Measurements from ENCODE around the gene TTC22.

The TTC22 gene

GRCh38 chr1:54795356-54795665, 5.8 kb downstream of the TTC22 start:
- ChIA-PET POLR2A (no interaction called here), CTCF (interaction anchor here (0.7 to 1.3 kb wide), 2 partner anchors 10 to 15 kb away, joined by 3 read pairs; no protein-coding TSS in a partner anchor)
- no peak overlapping the region for H3K4me3 ChIP-seq (ENCODE audit: low read depth, low read length)
- no peak for TF ChIP-seq CTCF (IDR thresholded peaks at IDR 0.05; ENCODE audit: insufficient read depth, low read length, missing control alignments)
- DNase-seq (ENCODE audit: low read depth, low spot score): no peak

GRCh38 chr1:54794451-54795355, 6.4 kb downstream of the TTC22 start:
- POLR2A ChIA-PET: no interaction called here
- TF ChIP-seq CTCF (IDR thresholded peaks at IDR 0.05; ENCODE audit: insufficient read depth, low read length, missing control alignments): no peak
- CTCF ChIA-PET: interaction anchor here (1.3 kb wide), 1 partner anchor 9 kb away, joined by 3 read pairs; no protein-coding TSS in a partner anchor
- no peak for DNase-seq (ENCODE audit: low read depth, low spot score)
- no peak overlapping the region for H3K4me3 ChIP-seq (ENCODE audit: low read depth, low read length)

DNA sequence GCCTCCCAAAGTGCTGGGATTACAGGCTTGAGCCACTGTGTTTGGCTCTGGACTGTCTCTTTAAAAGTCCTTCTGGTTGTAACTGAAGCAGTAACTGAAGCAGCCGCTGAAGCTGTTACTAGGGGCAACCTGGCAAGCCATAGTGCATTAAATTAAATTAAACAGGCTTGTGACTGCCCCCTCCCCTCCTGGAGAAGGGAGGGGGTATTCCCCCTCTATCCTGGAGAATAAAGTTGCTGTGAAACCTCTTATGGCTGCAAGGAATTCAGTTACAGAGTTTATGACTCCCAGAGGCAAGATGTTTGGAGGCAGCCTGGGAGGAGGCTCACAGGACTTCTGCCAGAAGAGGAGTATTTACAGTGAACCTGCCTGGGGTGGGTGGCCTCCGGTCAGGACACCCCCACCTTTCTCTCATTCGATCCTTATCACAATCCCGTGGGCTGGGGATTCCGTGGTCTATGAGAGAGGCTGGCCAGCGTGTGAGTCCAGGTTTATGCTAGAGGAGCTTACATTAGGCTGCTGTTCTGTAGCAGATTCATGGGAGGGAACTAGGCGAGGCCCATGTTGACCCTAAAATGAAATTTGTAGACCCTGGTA, 8.3 kb downstream of the TTC22 start:
- TF ChIP-seq CTCF (IDR thresholded peaks at IDR 0.05; ENCODE audit: insufficient read depth, low read length, missing control alignments): no peak
- POLR2A ChIA-PET: no interaction called here
- CTCF ChIA-PET: interaction anchor here (0.7 to 1.6 kb wide), 7 partner anchors 14 to 293 kb away, joined by 3 to 4 read pairs (median 3); no protein-coding TSS in a partner anchor
- no peak overlapping the region for H3K4me3 ChIP-seq (ENCODE audit: low read depth, low read length)
- no peak for DNase-seq (ENCODE audit: low read depth, low spot score)

- no peak for DNase-seq (ENCODE audit: low read depth, low spot score)
- H3K4me3 ChIP-seq (ENCODE audit: low read depth, low read length): no peak overlapping the region
- ChIA-PET CTCF (interaction anchor here (0.7 to 1.6 kb wide), 7 partner anchors 9 to 292 kb away, joined by 3 to 4 read pairs (median 3); partner anchors contain the start of gene TTC22), POLR2A (no interaction called here)
- peak; percentile 22 for TF ChIP-seq CTCF (IDR thresholded peaks at IDR 0.05; ENCODE audit: insufficient read depth, low read length, missing control alignments)
These were observed 9.1 kb downstream of the TTC22 start for GRCh38 chr1:54791880-54792522.

DNA sequence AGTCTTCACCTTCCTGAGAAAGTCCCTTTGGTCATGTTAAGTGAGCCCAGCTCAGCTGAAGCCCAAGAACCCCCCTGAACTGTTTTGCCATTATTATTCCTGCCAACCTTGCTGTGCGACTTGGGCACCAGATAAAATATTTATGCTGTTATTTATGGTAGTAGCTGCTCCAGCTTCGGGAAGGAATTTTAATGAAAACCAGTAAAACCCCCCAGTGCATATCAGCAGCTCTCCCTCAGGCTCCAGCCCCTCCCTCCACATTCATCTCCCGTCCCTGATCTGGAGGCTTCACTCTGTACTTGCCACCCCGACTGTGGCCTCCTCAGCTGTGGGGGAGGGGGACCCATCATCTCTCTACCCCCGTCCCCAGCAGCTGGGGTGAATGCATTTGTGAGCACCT, 12.7 kb downstream of the TTC22 start:
- ChIA-PET POLR2A (no interaction called here), CTCF (interaction anchor here (1.0 kb wide), 1 partner anchor 21 kb away, joined by 5 read pairs; no protein-coding TSS in a partner anchor)
- DNase-seq (ENCODE audit: low read depth, low spot score): no peak
- H3K4me3 ChIP-seq (ENCODE audit: low read depth, low read length): no peak overlapping the region
- TF ChIP-seq CTCF (IDR thresholded peaks at IDR 0.05; ENCODE audit: insufficient read depth, low read length, missing control alignments): no peak

DNA sequence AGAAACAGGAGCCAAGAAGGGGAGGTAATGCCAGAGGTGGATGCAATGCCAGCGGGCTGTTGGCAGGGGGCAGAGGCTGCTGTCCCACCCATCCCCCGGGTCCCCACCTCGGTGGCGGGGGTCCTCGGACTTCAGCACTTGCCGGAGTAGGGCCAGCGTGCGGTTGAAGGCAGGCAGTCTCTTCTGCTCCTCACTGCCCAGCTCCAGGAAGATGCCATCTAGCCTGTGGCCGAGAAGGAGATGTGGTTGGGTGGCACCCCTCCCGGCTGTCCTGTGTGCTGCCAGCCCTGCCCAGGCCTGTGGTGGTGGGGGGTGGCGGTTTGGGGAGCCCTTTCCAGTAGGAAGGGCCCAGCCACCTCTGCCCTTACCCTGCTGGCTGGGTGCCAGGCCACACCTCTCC, 13.5 kb downstream of the TTC22 start:
- POLR2A ChIA-PET: no interaction called here
- no peak overlapping the region for H3K4me3 ChIP-seq (ENCODE audit: low read depth, low read length)
- CTCF ChIA-PET: no interaction called here
- DNase-seq (ENCODE audit: low read depth, low spot score): no peak
- TF ChIP-seq CTCF (IDR thresholded peaks at IDR 0.05; ENCODE audit: insufficient read depth, low read length, missing control alignments): no peak

Measured in AG04449 (cell line).